ENCODE measurements around the gene MAP4K3. TPM values are rescaled to one million over a fixed set of nuclear protein-coding genes. Genes with fewer than 3 reads are reported as not detected.
A peak's percentile ranks its signal among the peaks of the same experiment; 100 is the strongest.

Gene MAP4K3
- total and polyA plus RNA-seq, 2 donors (not counting 1 experiment from before 2014, with no cell fraction given), result 1.3 to 28.3 TPM

DNA sequence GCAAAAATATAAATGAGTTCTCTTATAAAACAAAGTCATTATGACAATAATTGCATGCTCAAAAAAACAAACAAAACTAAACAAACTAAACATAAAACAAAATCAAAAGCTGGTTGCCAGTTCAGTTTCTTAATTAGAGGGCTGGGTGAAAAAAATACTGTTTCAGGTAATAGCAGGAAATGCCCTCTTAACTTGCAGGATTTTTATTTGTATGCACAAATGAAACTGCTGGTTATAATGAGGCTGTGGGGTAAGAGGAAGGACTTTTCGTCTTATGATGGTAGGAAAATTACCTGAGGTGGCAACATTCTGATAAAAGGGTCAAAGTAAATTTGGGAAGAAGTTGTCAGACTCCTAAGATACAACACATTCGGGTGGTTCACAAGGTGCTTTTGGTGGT lies 171.8 kb downstream of the MAP4K3 start:
- peak overlapping the region; percentile 77 for H3K27ac Mint-ChIP-seq
- 20% methylated on average over 1 of the region's 2 CpGs for WGBS (ENCODE audit: insufficient coverage)
- ATAC-seq (ENCODE audit: low read depth) (no peak), DNase-seq (peak; percentile 14)
- H3K27me3 Mint-ChIP-seq, result no peaks in the 10 kb centered on the region
- no peaks in the 10 kb centered on the region for H3K79me2 ChIP-seq (ENCODE audit: control insufficient read depth, insufficient read depth, low read length)
- H3K4me3 ChIP-seq (ENCODE audit: control extremely low read depth in 1 of 5, extremely low read depth in 1 of 5, insufficient read depth in 1 of 5, low read depth in 2 of 5, low read length in 4 of 5), result peak overlapping the region in 1 of 5 experiments; percentile 44
- ChIA-PET CTCF (interaction anchor here (0.5 to 1.2 kb wide), 3 partner anchors 9 to 37 kb away, joined by 3 to 4 read pairs (median 3); no protein-coding TSS in a partner anchor), POLR2A (no interaction called here)
- H3K9me3 ChIP-seq (ENCODE audit: control extremely low read depth in 1 of 3, control insufficient read depth in 2 of 3, insufficient read depth in 1 of 3, low read length in 2 of 3), result no peaks in the 10 kb centered on the region
- H3K27me3 ChIP-seq (replicated peaks in 1 of 4; ENCODE audit: control extremely low read depth in 1 of 4, control insufficient read depth in 3 of 4, insufficient read depth in 4 of 4, low read length in 3 of 4), result no peaks in the 10 kb centered on the region
- H3K4me1 Mint-ChIP-seq, result peaks cover 30% of the 10 kb centered on the region
- no peaks in the 10 kb centered on the region for H3K9me3 Mint-ChIP-seq (ENCODE audit: insufficient read depth)
- H3K36me3 ChIP-seq (replicated peaks in 1 of 2; ENCODE audit: control extremely low read depth in 1 of 2, control insufficient read depth in 1 of 2, extremely low read depth in 1 of 2, insufficient read depth in 2 of 2, low read length in 1 of 2), result no peaks in the 10 kb centered on the region
- peak overlapping the region; percentile 27 for H3K9ac ChIP-seq (ENCODE audit: low read length)
- intact Hi-C loops (cut with micrococcal nuclease), result loop anchor here (10.0 kb wide), 1 partner anchor 229 kb away; no protein-coding TSS in a partner anchor
- H3K4me2 ChIP-seq (replicated peaks; ENCODE audit: low read depth, low read length, poor library complexity, severe bottlenecking), result peak overlapping the region; percentile 50
- no peaks in the 10 kb centered on the region for H4K20me1 ChIP-seq (ENCODE audit: control insufficient read depth, insufficient read depth, low read length, poor library complexity, severe bottlenecking)
- TF ChIP-seq, protein P1, sequence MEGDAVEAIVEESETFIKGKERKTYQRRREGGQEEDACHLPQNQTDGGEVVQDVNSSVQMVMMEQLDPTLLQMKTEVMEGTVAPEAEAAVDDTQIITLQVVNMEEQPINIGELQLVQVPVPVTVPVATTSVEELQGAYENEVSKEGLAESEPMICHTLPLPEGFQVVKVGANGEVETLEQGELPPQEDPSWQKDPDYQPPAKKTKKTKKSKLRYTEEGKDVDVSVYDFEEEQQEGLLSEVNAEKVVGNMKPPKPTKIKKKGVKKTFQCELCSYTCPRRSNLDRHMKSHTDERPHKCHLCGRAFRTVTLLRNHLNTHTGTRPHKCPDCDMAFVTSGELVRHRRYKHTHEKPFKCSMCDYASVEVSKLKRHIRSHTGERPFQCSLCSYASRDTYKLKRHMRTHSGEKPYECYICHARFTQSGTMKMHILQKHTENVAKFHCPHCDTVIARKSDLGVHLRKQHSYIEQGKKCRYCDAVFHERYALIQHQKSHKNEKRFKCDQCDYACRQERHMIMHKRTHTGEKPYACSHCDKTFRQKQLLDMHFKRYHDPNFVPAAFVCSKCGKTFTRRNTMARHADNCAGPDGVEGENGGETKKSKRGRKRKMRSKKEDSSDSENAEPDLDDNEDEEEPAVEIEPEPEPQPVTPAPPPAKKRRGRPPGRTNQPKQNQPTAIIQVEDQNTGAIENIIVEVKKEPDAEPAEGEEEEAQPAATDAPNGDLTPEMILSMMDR (IDR thresholded peaks at IDR 0.05), result no peak
- no peak for TF ChIP-seq EZH2 (IDR thresholded peaks at IDR 0.05; ENCODE audit: borderline replicate concordance, insufficient read depth, low read depth, low read length, poor library complexity, severe bottlenecking)
- H3K27ac ChIP-seq (ENCODE audit: low read length in 2 of 2), result peak overlapping the region; percentile 17 to 73
- peak overlapping the region; percentile 23 for H3K4me3 Mint-ChIP-seq
- H2AFZ ChIP-seq (ENCODE audit: insufficient read depth, low read depth, low read length, poor library complexity, severe bottlenecking), result peak overlapping the region; percentile 40
- peaks cover 20 to 25% of the 10 kb centered on the region in 2 donors for H3K4me1 ChIP-seq (ENCODE audit: control insufficient read depth in 2 of 2, insufficient read depth in 2 of 2, low read length in 2 of 2)

DNA sequence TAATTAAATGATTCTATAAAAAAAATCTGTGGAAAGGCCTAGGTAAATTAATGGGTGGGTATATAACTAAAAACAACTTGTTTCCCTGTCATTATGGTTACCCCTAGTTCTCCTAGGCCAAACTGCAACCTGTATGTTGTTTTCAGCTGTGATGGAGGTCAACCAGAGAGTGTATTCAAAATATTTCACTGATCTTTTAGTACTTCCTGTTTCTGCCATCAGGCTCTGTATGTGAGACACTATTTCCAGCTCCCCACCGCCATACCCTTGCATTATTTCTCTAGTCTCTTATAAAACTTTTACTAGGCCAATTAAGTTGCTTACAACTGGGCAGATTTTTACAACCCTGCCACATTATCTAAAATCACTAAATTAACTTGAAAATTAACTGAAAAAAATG lies 172.4 kb downstream of the MAP4K3 start:
- ChIA-PET CTCF (interaction anchor here (0.5 to 1.3 kb wide), 4 partner anchors 9 to 466 kb away, joined by 3 to 4 read pairs (median 3); no protein-coding TSS in a partner anchor), POLR2A (no interaction called here)
- H3K4me1 ChIP-seq (ENCODE audit: control insufficient read depth in 2 of 2, insufficient read depth in 2 of 2, low read length in 2 of 2), result peaks cover 20 to 25% of the 10 kb centered on the region in 2 donors
- peak; percentile 35 for DNase-seq
- H3K9ac ChIP-seq (ENCODE audit: low read length), result peak overlapping the region; percentile 27
- peak overlapping the region; percentile 33 to 73 for H3K27ac ChIP-seq (ENCODE audit: low read length in 2 of 2)
- H3K36me3 ChIP-seq (replicated peaks in 1 of 2; ENCODE audit: control extremely low read depth in 1 of 2, control insufficient read depth in 1 of 2, extremely low read depth in 1 of 2, insufficient read depth in 2 of 2, low read length in 1 of 2), result no peaks in the 10 kb centered on the region
- peaks cover 30% of the 10 kb centered on the region for H3K4me1 Mint-ChIP-seq
- H3K9me3 ChIP-seq (ENCODE audit: control extremely low read depth in 1 of 3, control insufficient read depth in 2 of 3, insufficient read depth in 1 of 3, low read length in 2 of 3), result no peaks in the 10 kb centered on the region
- H3K9me3 Mint-ChIP-seq (ENCODE audit: insufficient read depth), result no peaks in the 10 kb centered on the region
- no peak for TF ChIP-seq EZH2 (IDR thresholded peaks at IDR 0.05; ENCODE audit: borderline replicate concordance, insufficient read depth, low read depth, low read length, poor library complexity, severe bottlenecking)
- TF ChIP-seq, protein P1 (IDR thresholded peaks at IDR 0.05), result no peak
- H2AFZ ChIP-seq (ENCODE audit: insufficient read depth, low read depth, low read length, poor library complexity, severe bottlenecking), result peak overlapping the region; percentile 40
- ATAC-seq (ENCODE audit: low read depth), result peak; percentile 71
- intact Hi-C loops (cut with micrococcal nuclease), result loop anchor here (10.0 kb wide), 1 partner anchor 230 kb away; no protein-coding TSS in a partner anchor
- peak overlapping the region; percentile 50 for H3K4me2 ChIP-seq (replicated peaks; ENCODE audit: low read depth, low read length, poor library complexity, severe bottlenecking)
- no peaks in the 10 kb centered on the region for H3K27me3 Mint-ChIP-seq
- H3K79me2 ChIP-seq (ENCODE audit: control insufficient read depth, insufficient read depth, low read length), result no peaks in the 10 kb centered on the region
- peak overlapping the region in 1 of 5 experiments; percentile 44 for H3K4me3 ChIP-seq (ENCODE audit: control extremely low read depth in 1 of 5, extremely low read depth in 1 of 5, insufficient read depth in 1 of 5, low read depth in 2 of 5, low read length in 4 of 5)
- H3K4me3 Mint-ChIP-seq, result peak overlapping the region; percentile 46
- H3K27me3 ChIP-seq (replicated peaks in 1 of 4; ENCODE audit: control extremely low read depth in 1 of 4, control insufficient read depth in 3 of 4, insufficient read depth in 4 of 4, low read length in 3 of 4), result no peaks in the 10 kb centered on the region
- H4K20me1 ChIP-seq (ENCODE audit: control insufficient read depth, insufficient read depth, low read length, poor library complexity, severe bottlenecking), result no peaks in the 10 kb centered on the region
- H3K27ac Mint-ChIP-seq, result peak overlapping the region; percentile 75
- WGBS (ENCODE audit: insufficient coverage), result 8% methylated on average over 1 of the region's 1 CpG

Measured in B cell (primary cell).